HG03521 (cell line): ENCODE data around the gene TEX264.
A peak's percentile ranks its signal among the peaks of the same experiment; 100 is the strongest.

ENCODE experiments used
- ATAC-seq: cut with Tn5 transposase; IDR thresholded peaks from one replicate; pipeline ENCODE4 v1.9.1; 2021; ENCODE audit warnings: mild to moderate bottlenecking, moderate library complexity; ENCODE audit not compliant: unreplicated experiment

The TEX264 gene

DNA sequence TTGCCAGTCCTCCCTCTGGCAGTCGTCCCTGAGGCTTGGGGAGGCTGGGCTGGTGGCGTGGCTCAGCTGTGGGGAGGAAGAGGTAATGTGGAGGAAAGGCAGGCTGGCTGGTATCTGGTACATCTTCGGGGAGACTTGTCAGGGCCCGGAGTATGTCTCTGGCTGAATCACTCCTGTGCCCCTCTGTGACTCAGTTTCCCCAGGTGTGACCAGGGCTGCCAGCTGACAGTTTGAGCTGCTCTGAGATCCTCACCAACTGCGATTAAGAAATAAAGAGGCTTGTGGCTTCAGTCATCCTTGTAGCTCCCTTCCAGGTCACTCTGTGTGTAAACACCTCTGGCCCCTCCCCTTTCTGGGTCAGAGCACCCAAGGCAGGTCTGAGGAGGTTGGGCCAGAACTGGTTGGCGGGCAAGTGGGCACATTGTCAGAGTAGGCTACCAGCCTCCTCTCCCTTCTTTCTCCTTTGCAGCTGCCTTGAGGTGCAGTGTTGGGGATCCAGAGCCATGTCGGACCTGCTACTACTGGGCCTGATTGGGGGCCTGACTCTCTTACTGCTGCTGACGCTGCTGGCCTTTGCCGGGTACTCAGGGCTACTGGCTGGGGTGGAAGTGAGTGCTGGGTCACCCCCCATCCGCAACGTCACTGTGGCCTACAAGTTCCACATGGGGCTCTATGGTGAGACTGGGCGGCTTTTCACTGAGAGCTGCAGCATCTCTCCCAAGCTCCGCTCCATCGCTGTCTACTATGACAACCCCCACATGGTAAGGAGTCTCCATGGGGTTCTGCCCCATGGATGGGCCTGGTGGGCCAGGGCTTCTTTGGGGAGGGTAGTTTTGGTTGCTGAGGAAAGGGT lies 3.0 kb downstream of the TEX264 start:
- ATAC-seq, result no peak

DNA sequence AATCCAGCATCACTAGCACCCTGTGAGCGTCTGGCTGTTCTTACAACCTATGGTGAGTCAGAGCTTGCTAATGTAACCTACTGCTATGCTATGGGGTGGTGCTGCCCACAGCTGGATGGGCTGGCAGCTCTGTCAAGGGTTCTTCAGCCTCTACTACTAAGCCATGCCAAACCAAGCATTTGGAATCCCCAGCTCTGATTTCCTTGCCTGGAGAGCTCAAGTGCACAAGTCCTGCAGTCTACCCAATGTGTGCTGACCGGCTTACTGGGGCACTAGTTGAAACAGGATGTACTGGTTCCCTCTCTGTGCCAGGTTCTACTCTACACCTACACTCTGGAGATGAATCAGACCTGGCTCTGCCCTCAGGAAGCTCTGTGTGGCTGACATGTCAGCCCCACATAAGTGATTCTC lies 4.2 kb downstream of the TEX264 start:
- no peak for ATAC-seq

DNA sequence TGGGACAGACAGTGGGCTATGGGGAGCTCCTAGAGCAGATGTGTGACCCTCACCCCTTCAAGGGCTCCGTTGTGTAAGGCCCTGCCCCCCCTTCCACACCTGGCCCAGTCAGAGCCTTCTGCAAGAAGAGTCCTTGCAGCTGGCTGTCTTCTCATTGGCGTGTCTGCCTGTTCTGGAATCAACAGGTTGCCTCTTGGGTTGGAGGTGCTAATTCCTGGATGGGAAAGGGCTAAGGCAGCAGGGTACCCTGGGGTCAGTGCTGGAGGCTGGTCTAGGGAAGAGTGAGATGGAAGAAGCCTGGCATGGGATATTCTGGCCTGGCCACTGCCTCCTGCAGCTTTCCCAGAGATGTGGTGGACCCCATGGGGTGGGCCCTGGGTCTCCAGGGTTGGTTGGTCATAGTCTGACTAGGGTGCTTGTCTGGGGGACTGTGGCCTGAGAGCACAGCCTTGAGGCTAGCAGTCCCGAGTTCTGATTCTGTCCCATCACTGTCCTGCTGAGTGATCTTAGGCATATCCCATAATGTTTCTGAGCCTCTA lies 5.1 kb downstream of the TEX264 start:
- ATAC-seq, result no peak

DNA sequence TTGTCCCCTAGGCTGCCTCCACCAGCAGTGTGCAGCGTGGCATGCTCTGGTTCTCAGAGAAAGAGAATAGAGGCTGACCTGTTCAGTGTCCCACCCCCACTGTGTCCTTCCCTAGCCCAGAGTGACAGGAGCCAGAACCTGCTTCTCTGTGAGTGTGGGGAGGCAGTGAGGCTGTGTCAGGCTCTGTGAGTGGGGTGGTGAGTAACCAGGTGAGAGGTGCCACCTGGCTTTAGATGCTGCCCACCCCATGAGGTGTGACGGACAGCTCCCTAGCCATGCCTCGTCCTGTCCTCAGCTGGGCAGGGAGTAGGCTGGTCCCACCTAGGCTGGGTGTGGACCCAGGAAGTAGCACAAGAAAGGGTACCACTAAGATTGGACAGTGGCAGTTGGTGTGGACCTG lies 6.3 kb downstream of the TEX264 start:
- ATAC-seq, result no peak

DNA sequence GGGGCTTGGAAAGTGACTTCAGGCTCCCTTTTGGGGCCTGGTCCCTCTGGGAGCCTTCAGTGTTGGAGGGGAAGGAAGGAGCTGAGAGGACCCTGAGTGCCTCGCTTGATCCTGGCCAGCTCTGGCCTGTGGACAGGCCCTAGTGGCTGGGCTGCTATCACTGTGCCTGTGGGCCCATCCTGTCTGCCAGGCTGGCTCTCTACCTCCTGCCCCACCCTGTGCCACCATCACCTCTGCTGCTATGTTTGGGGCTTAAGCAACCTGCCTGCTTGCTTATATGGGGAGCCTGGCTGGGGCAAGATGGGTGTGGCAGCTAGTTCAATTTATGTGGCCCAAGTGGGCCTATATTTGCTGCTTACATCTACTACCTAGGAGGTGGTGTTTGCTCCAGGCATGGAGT lies 7.1 kb downstream of the TEX264 start:
- no peak for ATAC-seq

DNA sequence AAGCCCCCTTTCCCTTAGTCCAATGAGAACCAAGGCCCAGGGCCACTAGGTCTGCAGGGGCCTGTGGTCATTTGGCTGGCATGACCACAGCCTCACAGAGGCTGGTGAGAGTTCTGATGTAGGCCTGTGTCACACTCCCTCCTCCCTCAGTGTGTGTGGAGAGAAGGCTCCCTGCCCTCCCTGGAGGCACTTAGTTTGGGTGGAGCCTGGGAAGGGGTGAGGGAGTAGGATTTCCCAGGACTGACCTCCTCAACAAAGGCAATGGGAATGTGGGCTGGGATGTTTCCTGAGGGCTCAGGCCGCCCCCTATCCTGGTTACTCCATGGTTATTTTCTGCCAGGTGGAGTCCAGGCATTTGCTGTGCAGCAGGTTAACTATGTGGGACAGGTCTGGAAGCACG lies 7.6 kb downstream of the TEX264 start:
- ATAC-seq, result no peak

DNA sequence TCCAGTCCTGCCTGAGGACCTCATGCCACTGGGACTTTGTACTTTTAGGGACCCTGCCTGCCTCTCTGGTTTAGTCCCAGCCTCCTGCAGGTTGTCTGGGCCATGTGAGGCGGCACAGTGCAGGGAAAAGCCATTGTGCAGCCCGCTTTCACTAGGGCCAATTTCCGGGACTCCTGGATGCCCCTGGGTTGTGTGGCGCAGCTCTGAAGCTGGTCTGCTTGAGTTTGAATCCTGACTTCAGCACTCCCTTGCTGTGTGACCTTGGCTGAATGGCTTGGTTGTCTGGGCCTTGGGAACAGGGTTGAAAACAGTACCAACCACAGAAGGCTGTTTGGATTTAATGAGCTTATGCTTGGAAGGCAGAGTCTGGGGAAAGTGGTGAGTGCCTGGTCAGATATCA lies 8.3 kb downstream of the TEX264 start:
- ATAC-seq, result no peak

DNA sequence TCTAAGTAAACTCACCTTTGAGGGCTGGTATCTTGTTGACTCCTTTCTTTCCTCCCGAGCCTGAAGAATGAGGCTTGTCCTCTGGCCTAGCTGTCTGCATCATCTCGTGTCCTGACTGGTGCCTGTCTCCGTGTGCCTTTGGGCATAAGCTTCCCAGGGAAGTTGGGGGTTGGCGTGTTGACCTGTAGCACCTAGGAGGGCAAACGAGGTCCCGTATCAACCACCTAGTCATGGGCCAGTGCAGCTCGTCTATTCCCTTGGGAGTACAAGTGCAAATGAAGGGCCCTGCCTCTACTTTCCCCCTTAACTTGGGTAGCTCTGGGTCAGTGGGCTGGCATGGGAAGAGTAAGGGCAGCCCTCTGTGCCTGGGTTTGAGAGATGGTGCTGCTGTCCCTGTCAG lies 8.7 kb downstream of the TEX264 start:
- no peak for ATAC-seq

DNA sequence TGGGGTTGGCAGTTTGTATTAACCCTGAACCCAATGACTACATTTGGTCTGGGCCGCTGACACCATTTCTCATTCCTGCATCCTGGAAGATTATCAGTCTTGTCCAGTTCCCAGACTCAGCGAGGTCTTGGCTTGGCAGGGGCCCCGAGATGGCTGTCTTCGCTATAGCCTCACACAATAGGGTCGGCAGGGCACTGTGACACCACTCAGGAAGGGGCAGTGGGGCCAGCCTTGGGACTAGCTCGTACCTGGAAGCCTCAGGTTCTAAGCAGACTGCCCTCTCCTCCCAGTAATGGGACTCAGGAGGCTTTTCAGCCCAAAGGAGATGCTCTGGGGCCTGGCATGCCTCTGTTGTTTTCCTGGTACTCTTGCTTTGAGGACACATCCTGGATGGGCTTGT lies 9.1 kb downstream of the TEX264 start:
- ATAC-seq, result no peak

DNA sequence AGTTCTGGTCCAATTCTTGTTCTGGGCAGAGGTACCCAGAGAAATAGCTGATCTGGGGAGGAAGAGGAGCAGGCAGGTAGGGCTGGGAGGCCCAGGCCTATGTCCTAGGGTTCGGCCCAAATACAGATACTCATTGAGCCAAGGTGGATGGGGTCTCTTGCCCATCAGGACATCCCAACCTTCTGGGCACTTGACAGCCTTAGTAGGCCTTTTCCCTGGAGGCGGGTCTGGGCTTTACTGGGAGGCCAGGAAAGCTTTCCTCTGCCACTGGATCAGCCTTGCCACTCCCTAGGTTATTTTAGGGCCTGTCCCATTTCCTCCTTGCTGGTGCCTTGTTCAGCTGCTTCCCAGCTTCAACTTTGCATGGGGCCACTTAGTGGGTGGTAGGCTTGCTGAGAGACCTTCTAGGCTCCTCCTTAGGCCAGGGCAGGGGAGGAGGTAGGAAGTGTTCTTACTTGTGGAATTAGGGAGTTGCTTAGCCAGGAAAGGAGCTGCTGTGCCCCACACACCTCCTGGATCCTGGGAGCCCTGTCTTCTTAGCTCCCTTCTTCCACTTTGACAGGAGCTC lies 9.7 kb downstream of the TEX264 start:
- no peak for ATAC-seq

DNA sequence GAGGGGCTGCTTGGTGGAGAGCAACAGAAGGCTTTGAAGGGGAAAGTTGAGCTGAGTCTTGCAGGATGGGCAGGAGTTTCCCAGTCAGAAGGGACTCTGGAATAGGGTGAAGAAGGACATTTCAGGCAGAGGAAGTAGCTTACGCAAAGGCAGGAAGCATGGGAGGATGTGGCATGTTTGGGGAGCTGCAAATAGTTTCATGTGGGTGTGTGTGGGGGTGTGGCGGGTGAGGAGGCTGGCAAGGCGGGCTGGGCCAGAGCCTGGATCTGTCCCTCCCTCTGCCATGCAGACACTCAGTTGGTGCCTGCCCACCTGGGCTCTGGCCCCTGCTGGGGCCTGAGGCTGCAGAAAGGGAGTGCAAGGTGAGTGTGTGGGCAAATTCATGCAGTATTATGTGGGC lies 10.4 kb downstream of the TEX264 start:
- peak; percentile 5 for ATAC-seq

DNA sequence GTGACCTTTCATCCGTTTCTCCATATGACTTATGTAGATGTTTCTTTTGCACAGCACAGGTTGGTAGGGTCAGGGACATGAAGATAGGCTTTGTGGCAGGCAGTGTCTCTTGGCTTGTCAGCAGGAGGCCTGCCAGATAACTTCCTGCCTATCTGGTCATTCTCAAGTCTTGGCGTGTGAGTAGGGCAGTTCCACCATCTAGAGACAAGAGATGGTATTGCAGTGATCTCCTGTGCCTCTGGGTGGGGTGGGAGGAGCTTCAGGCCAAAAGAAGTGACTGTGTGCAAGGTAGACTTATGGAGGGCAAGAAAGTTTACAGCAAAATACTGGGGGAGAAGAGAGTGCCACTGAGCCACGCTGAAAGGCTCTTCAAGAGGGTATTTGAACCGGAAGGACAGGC lies 11.0 kb downstream of the TEX264 start:
- ATAC-seq, result peak; percentile 85

DNA sequence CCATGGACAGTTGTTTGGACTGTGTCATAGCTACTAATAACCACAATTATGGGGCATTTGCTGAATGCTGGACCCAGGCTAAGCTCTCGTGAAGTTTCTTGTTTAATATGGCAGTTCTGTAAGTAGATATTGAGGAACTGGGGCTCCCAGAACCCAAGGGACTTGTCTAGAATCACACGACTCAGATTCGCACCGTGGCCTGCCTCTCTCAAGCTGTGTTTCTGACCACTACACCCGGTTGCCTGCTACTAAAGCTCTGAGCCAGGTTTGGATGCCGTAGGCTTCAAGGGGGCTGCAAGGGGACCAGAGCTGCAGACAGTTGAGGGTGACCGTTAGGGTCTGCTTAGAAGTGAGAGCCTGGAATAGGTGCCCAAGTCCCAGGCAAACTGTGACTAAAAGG lies 11.5 kb downstream of the TEX264 start:
- ATAC-seq, result no peak

DNA sequence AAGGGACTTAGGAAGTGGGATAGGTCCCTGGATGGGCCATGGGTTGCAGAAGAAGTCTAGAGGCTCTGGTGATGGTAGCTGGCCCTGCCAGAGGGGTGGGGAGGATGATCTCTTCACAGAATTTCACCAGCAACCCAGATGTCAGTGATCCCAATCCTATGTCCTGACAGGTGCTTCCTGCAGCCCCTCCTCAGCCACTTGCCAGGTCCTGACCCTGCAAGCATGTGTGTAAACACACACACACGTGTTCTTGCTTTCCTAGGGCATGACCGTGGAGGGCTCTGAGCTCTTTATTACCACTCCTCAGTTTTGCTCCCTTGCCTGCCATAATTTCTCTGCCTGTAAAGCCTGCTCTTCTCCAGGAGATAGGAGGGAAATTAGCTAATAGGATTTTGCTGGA lies 12.5 kb downstream of the TEX264 start:
- ATAC-seq, result no peak

DNA sequence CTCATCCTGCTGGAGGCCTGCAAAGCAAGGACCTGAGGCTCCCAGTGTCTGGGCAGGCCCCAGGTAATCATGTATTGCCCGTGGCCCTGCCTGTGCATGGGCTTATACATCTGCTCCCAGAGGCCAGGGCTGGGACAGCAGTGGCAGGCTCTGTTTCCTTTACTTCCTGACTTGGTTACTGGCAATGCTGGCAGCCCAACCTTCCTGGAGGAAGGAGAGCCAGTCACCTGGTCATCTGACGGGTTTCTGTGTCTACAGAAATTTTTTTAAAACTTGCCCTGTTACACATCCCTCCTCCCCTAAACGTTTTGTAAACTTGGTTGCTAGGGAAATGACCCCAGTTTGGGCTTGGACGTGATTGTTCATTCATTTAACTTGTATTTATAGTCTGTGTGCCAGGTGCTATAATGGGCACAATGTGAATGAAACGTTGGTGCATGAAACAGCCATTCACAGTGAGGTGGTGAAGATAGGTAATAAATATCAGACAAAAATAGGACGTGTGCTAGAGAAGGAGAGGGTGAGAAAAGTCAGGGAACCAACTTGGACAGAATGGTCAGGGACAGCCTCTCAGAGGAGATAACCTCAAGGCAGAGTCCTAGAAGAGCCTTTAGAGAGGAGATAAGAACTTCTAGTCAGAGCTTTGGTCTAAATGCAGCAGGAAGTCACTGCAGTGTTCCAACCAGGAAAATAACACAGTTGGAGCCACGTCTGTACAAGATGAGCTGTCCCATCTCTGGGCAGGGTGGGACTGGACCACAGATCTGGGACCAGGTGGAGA lies 14.1 kb downstream of the TEX264 start:
- no peak for ATAC-seq

DNA sequence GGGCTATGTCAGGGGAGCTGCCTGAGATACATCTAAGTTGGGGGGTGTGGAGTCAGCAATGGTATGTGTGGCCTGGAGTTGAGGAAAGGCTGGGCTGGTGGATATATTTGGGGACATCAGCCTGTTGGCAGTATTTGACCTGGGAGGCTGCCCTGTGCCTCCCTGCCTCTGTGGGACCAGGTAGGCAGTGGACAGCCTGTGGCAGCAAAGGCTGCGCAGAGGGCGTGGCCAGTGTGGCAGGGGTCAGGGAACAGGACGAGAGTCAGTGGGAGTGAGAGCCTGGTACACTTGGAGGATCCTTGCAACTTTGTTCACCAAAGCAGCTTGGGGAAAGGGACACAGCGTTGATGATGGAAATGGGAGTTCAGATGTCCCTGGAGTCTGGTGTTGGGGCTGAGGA lies 15.0 kb downstream of the TEX264 start:
- ATAC-seq, result no peak

DNA sequence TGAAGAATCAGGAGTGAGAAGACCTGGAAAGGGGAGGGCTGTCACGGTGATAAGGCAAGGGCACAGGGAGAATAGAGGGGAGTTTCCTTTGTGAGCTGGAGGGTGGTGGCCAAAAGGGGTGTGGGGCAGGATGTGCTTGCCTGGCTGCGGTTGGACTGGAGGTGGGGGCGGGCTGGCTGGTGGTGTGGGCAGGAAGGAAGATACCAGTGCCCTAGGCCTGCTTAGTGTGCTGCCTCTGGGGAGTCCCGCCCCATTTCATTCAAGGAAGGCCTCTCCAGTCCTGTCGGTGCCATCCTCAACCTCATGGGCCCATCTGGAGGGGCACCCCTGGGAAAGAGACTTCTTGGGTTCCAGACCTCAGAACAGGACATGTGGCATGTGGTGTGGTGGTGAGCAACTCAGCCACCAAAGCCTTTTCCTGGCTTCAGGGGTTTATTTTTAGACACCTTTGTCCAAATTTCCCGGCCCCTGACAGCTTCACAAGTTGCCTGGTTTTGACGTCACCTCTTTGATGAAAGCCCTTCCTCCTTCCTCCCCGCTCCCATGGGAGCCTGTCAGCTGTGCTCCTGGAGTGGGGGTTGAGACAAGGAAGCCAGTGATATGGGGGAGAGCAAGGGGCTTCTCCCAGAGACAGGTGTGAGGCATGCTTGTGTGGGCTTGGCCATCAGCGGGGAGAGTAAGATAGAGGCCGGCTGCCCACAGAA lies 15.6 kb downstream of the TEX264 start:
- no peak for ATAC-seq

DNA sequence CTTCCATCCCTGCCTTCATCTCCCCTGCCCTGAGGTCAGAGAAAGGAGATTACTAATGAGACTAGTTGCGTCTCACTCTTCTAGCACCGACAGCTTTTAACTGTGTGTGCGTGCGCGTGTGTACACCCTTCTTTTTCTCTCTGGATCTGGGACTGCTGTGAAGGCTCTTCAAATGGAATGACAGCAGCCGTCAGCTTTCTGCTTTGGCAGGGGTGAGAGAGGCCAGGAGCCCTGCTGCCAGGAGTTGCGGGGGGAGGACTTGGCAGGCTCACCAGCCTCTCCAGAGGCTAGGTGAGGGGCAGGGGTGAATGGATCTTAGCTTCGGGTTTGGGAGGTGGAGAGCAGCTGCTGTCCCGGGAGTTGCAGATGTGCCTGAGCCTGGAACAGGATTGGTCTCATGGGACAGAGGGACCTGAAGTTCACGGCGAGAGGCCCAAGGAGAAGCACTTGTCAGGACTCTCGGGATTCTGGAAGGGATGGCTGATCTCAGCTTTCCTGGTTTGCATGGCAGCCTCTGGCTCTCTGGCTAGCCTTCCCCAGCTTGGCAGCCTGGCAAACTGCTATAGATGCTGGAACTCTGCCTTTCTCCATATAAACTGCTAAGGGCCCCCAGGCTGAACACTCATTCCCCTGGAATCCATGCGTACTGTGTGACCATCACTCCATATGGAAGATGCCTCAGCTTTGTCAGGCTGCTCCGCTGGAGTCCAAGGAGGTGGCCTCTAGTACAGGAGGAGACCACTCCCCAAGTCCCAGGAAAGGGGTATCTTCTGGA lies 16.6 kb downstream of the TEX264 start:
- ATAC-seq, result no peak

DNA sequence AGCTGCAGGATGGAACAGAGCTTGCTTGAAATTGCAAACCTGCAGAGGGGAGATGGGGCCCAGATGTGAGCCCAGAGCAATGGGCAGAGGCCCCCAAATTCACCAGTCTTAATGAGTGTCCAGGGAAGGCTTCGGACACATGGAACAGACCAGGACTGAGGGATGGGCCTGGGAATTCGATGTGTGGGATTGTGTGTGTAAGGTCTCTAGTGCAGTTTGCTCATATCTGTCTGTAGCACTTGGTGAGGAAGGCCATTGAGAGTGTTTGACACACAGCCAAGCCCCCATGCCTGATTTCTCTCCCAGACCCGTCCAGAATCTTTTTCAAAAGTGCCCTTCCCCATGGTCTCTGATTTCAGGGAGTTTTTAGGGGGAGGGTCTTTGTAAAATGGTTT lies 17.2 kb downstream of the TEX264 start:
- no peak for ATAC-seq

DNA sequence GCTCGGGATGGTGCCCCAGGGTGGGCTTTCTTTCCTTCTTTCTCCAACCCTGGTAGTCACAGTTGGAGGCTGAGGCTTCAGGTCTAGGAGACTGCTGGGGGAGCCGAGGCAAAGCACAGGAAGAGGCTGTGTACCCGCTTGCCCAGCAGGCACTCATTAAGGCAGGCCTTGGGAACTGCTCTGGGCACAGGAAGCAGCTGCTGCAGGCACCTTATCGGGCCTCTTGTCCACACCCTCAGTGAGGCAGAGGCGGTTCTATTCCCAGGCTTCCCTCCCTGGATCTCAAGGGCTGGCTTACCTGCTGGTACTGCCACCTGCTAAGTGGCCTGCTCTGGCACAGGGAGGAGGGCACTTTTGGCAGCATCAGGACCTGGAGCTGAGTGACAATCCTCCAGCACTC lies 20.0 kb downstream of the TEX264 start:
- ATAC-seq, result no peak
